Cardiac muscle cell (in vitro differentiated cells and primary cell): ENCODE results near the gene SLC13A4. TPM values are rescaled to one million over a fixed set of nuclear protein-coding genes. Genes with fewer than 3 reads are reported as not detected.

ENCODE experiments used
- DNase-seq, 2 donors: peaks; one replicate each; pipeline versions ENCODE4 v3.0.0 to v3.0.0-alpha.2; 2010 to 2017; ENCODE audit warnings: low read depth in 1 of 2, low spot score in 1 of 2
- H3K27ac ChIP-seq: fragments of 200-600 bp; sonication (generic); 2 replicates; pipeline ENCODE4 v1.5.1; 2016
- H3K27me3 ChIP-seq: fragments of 200-600 bp; sonication (generic); 2 replicates; pipeline ENCODE4 v1.6.0; 2016; ENCODE audit warnings: control low read depth
- H3K36me3 ChIP-seq: fragments of 200-600 bp; sonication (generic); 2 replicates; pipeline ENCODE4 v1.5.1; 2016; ENCODE audit warnings: control low read depth
- H3K4me1 ChIP-seq: fragments of 200-600 bp; sonication (generic); 2 replicates; pipeline ENCODE4 v1.8.1; 2017; ENCODE audit warnings: low read depth, mild to moderate bottlenecking, mixed run types
- H3K4me3 ChIP-seq: fragments of 200-600 bp; sonication (generic); 2 replicates; pipeline ENCODE4 v1.5.1; 2016; ENCODE audit warnings: mild to moderate bottlenecking
- H3K9me3 ChIP-seq: fragments of 200-600 bp; sonication (generic); 2 replicates; pipeline ENCODE4 v1.5.1; 2017; ENCODE audit warnings: low read depth, mild to moderate bottlenecking, control low read depth
- CTCF ChIP-seq: IDR thresholded peaks from 2 replicates; pipeline ENCODE4 v1.5.1; 2012; ENCODE audit warnings: low read depth, mild to moderate bottlenecking, low read length
- polyA plus RNA-seq: library from polyadenylated mRNA; unstranded; fragments of >200 nt; fragmentation: Nextera tagmentation; extraction: Ambion mirVana; gene quantifications from 2 replicates; pipeline ENCODE4 v1.2.1, GENCODE V29; 2016
- total RNA-seq: library from RNA; depleted of rRNA; stranded (reverse); fragments of >200 nt; gene quantifications from 2 replicates; pipeline ENCODE4 v1.2.3, GENCODE V29; 2016

SLC13A4 gene
- total and polyA plus RNA-seq, 2 experiments from 2014 or later, result 0.12 to 3.9 TPM

GRCh38 chr7:135768064-135768463 lies 40.1 kb upstream of the SLC13A4 start:
- H3K4me1 ChIP-seq, result peaks cover 18% of the 10 kb centered on the region
- H3K27ac ChIP-seq, result no peak overlapping the region
- no peak for TF ChIP-seq CTCF
- H3K36me3 ChIP-seq, result no peaks in the 10 kb centered on the region
- no peak overlapping the region for H3K4me3 ChIP-seq
- no peaks in the 10 kb centered on the region for H3K27me3 ChIP-seq
- H3K9me3 ChIP-seq, result no peaks in the 10 kb centered on the region
- no peak for DNase-seq

GRCh38 chr7:135763261-135763660 lies 35.3 kb upstream of the SLC13A4 start:
- H3K27ac ChIP-seq, result no peak overlapping the region
- no peaks in the 10 kb centered on the region for H3K36me3 ChIP-seq
- no peak for DNase-seq

GRCh38 chr7:135761751-135762488 lies 33.9 kb upstream of the SLC13A4 start:
- Histone ChIP-seq H3K4me1 (peaks cover 14% of the 10 kb centered on the region), H3K27me3 (no peaks in the 10 kb centered on the region), H3K9me3 (no peaks in the 10 kb centered on the region), H3K36me3 (no peaks in the 10 kb centered on the region), H3K27ac (no peak overlapping the region), H3K4me3 (no peak overlapping the region)
- TF ChIP-seq CTCF, result no peak
- peak in 1 of 2 donors; percentile 52 for DNase-seq

More at GRCh38 chr7:135763261-135763660, 35.3 kb upstream of the SLC13A4 start:
- Histone ChIP-seq H3K27me3 (no peaks in the 10 kb centered on the region), H3K9me3 (no peaks in the 10 kb centered on the region), H3K4me1 (peaks cover 16% of the 10 kb centered on the region), H3K4me3 (no peak overlapping the region)
- no peak for TF ChIP-seq CTCF

- TF ChIP-seq CTCF, result no peak
- Histone ChIP-seq H3K9me3 (no peaks in the 10 kb centered on the region), H3K4me3 (no peak overlapping the region), H3K27me3 (no peaks in the 10 kb centered on the region), H3K4me1 (peaks cover 14% of the 10 kb centered on the region), H3K36me3 (no peaks in the 10 kb centered on the region), H3K27ac (no peak overlapping the region)
- no peak for DNase-seq
Measured at GRCh38 chr7:135759532-135759931, 31.5 kb upstream of the SLC13A4 start.

- Histone ChIP-seq H3K36me3 (no peaks in the 10 kb centered on the region), H3K27ac (no peak overlapping the region), H3K4me1 (peaks cover 14% of the 10 kb centered on the region), H3K4me3 (no peak overlapping the region), H3K9me3 (no peaks in the 10 kb centered on the region), H3K27me3 (no peaks in the 10 kb centered on the region)
- TF ChIP-seq CTCF, result no peak
- DNase-seq, result peak in 1 of 2 donors; percentile 88
Measured at GRCh38 chr7:135758531-135758932, 30.5 kb upstream of the SLC13A4 start.
